Activated CD4-positive, alpha-beta T cell treated with anti-CD3 and anti-CD28 coated beads, Interleukin-2, amount 50 U/mL, for 16 hours (primary cell): ENCODE data around the gene TLCD4.
A peak's percentile ranks its signal among the peaks of the same experiment; 100 is the strongest.
"Not testable (repeated sequence)": the region's sequence is repeated elsewhere in the genome, so short reads cannot be mapped to it uniquely, and the experiment has no call there.

Experiments
- DNase-seq: peaks from one replicate; pipeline ENCODE4 v3.0.0-alpha.2; 2020

TLCD4 gene

DNA sequence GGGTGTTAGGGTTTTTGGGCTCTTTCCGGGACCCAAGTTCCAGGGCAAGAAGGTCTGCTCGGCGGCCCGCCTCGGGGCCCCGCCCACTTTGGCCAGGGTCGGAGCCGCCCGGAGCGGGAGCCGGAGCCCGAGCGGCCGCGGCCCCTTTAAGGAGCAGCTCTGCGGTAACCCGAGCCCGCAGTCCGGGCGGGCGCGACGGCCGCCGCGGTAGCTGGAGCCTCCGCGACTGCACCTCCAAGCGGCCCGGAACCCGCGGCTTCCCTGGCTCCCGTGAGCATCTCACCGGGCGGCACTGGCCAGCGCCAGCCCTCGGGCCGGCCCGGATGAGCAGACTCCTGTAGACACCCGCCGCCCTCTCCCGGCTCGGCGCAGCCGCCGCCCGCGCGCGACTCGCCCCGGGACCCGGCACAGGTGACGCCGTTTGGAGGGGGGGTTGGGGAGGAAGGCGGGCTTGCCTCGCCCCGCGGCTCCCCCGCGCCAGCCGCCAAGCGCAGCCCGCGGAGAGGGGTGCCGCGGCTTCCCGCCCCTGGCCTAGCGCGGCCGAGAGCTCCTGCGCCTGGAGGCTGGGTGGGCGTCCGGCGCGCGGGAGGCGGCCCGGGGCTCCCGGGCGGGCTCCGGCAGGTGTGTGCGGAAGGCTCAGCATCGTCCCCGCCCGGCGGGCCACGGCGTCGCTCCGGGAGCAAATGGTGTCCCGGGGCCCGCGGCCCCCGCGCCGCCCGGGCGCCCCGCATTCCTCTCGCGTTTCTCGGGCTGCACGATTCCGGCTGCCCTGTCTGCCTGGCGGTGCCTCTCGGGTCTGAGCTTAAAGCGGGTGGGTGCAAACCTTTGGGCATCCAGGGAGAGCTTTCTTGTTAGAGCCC, at the start of gene TLCD4:
Gene TLCD4 (plus strand): TSS at position 149 of the 860 bp plus-strand sequence. CDS start 26,547 bp downstream, outside the sequence.
- DNase-seq = no peak

GRCh38 chr1:95067568-95067967, 49.6 kb upstream of the TLCD4 start:
- DNase-seq = no peak

DNA sequence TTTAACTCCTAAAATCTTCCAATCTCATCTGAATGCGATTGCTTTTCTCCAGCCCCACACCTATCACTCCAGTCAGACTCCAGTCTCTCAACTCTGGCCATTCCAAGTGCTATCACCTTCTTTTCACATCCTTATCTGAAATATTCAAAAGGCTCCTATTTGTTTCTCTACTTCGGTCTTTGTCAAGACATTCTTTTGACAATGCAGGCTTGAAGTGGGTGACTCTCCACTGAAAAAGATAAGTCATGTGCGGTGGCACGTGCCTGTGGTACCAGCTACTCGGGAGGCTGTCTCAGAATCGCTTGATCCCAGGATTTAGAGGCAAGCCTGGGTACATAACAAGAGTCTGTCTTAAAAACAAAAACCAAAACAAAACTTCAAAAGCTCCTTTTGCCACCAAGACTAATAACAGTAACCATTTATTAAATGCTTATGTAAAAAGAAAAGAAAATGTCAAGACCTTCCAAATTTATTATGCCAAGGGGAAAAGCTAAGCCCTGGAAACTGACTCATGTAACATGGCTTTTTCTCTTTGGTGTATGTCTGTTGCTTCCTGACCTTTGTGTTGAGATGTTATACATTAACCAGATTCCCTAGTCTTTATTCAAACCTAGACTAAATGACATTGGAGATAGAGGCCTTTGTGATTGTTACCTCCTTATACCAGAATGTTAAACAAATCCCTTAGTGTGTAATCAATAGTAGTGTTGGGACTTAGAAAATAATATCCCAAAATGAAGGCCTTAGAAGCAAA, 48.0 kb upstream of the TLCD4 start:
- DNase-seq = no peak

- DNase-seq = no peak
These were observed 47.5 kb upstream of the TLCD4 start for GRCh38 chr1:95069710-95070093.

DNA sequence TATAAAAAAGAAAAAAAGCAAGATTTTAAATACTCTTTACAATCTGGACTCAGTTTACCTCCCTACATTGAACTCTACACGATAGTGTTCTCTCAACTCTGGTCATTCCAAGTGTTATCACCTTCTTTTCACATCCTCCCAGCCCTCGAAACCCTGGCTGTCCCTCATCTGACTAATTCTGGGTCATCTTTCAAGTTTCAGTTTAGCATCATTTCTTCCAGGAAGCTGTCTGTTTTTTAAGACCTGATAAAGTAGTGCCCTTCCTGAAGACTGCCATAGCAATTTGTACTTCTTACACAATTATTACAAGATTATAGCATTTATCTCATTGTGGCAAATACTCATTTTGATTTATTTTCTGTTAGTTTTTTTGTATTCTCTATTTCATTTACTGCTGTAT, 45.6 kb upstream of the TLCD4 start:
- DNase-seq = peak; percentile 29

DNA sequence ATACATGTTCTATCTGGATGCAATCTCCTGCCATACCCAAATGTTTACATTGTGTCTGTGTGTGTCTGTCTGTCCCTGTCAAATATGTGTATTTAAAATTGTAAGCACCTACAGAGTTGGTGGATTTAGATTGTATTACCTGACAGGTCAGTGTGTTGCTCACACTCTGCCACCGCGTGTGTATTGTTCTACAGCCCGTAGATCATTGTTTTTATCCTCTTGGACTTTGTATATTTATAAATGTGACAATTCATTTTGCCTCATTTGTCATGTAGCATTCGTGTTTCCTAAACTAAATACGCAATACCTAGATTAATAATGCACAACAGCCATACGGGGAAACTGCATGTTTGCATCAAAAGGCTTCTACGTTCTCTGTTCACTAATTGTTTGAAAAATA, 45.0 kb upstream of the TLCD4 start:
- no peak for DNase-seq

GRCh38 chr1:95072532-95073419, 44.4 kb upstream of the TLCD4 start, which contains the start of gene ALG14:
Gene ALG14, minus strand, starts transcription at chr1:95072951. Its CDS starts 53 bp downstream, at chr1:95072898.
- DNase-seq = peak; percentile 92

DNA sequence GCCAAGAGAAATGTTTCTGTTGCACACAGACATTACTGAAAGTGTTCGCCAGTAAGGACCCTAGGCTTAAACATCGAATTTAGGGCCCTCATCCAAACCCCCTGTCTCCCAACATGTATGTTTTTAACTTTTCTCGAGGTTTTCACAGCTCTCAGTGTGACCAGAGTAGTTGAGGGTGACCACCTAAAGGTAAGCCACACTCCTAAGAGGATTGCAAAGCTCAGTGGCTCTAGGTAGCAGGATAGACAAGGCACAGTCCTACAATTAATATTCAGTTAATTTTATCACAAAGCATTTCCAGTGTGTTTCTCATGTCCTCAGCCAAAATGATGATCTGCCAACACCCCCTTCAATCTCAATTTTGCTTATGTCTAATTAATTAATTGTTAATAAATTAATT, 43.7 kb upstream of the TLCD4 start:
- DNase-seq = no peak

DNA sequence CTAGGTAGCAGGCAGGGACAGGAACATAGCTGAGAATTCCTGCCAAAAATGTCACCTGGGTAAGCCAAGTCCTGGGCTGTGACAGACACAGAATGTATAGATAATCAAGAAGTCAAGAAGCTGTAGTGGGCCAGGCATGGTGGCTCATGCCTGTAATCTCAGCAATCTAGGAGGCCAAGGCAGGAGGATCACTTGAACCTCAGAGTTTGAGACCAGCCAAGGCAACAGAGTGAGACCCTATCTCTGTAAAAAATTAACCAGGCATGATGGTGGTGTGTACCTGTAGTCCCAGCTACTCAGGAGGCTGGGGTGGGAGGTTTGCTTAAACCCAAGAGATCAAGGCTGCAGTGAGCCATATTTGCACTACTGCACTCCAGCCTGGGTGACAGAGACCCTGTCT, 41.1 kb upstream of the TLCD4 start:
- no peak for DNase-seq

DNA sequence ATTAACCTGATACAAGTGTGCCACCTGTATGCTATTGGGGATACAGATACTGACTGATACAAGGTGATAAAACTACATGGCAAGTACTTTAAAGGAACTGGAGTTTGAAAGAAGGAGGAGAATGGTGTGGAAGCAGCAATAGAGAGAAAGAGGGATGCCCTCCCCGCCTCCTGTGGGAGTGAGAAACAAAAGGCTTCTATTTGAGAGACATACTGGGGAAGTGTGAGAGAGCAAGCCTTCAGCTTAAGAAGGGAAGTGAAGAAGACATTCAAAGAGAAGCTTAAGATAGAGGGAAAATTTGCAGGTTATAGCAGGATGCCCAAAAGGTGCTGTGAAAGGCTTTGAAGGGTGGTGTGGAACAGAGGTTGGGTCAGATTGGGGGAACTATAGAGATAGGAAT, 36.7 kb upstream of the TLCD4 start:
- no peak for DNase-seq

GRCh38 chr1:95080879-95081278, 36.3 kb upstream of the TLCD4 start:
- no peak for DNase-seq

DNA sequence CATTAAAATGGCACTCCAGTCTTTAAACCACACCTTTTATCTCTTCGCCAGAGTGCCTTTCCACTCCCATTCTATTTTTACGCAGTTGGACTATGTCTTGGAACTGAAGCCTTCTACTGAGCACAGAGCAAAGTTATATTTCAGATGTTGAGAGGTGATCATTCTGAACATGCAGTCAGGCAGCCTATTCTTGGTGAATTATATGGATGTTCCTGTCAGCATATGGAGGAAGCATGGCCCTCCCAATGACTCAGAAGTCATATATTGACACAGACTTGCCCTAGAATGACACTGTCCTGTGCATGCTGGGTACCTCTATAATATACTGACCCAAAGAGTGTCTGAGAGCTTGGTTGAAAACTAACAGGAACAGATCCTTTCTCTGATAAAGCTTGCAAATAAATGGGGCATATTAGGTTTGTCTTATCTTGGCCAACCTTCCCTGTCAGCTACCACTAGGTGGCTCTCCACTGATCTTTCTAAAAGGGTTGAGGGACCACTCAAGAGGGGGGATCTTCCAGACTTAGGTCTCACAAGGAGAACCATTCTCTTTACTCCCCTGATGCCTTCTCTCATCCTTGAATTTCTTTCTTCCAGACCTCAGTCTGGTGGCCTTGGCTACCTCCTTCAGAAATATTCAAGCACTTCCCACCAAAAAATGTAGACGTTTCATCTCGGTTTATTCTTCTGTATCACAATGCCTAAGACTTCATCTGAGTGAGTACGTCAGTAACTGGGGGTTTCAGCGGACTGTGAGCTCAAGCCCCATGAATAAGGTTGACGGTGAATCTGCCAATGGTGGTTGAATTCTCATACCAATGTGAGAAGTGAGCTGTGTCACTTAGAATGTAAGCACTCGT, 32.6 kb upstream of the TLCD4 start:
- DNase-seq = peak; percentile 23

GRCh38 chr1:95085376-95085775, 31.8 kb upstream of the TLCD4 start:
- no peak for DNase-seq

DNA sequence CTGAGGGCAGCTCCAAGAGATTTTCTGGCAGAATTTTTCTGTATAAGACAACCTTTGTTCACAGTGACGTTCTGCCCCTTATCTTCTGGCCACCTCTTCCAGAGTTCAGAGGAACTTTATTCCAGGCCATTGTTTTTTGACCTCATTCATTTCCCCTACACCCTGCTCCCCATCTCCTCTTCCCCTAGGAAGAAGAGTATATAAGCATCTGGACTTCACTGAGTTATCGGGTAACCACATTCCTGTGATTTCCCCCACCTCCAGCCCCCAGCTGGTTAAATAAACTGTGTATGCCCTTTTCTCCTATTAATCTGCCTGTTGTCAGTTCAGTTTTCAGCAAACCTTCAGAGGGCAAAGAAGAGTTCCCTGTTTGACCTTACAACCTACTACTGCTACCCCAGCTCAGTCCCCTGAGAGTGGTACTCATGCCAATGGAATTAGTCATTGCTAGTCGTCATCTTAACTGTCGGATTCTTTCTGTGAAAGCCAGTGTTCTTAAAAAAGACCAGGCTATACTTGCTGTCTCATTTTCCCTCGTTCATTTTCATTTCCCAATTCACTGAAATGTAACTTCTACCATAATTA, 30.1 kb upstream of the TLCD4 start:
- DNase-seq = no peak

DNA sequence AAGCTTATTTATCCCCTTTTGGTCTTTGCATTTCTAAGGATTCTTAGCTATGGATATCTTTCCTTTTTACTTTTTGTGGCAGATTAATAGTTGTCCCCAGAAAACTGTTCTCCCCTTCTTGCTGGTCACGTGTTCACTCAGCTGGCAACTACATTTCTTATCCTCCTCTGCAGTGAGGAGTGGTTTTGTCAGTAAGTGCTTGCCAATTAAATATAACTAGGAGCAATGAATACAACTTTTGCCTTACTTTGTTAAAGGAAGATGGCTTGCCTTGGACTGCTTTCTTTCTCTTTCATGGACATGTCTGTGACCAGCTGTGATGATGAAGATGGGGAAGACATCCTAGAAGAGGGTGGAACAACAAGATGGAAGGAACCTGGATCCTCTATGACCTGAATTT, 28.9 kb upstream of the TLCD4 start:
- no peak for DNase-seq

- DNase-seq = no peak
These were observed 27.4 kb upstream of the TLCD4 start for GRCh38 chr1:95089650-95090287.

DNA sequence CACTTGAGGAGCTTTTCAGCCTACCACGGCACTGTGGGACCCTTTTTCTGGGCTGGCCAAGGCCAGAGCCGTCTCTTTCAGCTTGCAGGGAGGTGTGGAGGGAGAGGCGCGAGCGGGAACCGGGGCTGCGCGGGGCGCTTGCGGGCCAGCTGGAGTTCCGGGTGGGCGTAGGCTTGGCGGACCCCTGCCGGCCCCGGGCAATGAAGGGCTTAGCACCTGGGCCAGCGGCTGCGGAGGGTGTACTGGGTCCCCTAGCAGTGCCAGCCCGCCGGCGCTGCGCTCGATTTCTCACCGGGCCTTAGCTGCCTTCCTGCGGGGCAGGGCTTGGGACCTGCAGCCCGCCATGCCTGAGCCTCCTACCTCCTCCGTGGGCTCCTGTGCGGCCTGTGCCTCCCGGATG, 25.9 kb upstream of the TLCD4 start:
- not testable (repeated sequence) for DNase-seq

- not testable (repeated sequence) for DNase-seq
These were observed 24.3 kb upstream of the TLCD4 start for GRCh38 chr1:95092891-95093290.

DNA sequence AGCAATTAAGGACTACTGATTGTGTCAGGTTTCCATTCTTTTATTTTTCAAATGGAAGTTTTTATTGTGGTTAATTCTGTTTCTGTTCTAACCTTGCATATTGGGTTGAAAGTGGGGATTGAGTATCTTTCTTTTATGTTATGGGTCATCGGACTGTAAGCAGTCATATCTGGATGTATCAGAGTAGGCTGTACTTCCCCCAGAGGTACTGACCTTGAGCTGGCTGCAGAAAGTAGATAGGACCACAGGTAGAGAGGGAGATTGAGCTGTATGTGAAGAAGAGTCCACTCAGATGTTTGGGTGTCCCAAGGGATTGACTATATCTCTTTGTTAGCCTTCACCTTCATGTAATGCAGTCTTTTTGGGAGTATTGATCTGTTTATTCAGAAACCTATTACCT, 23.9 kb upstream of the TLCD4 start:
- DNase-seq = no peak

- no peak for DNase-seq
These were observed 22.2 kb upstream of the TLCD4 start for GRCh38 chr1:95094923-95095322.

DNA sequence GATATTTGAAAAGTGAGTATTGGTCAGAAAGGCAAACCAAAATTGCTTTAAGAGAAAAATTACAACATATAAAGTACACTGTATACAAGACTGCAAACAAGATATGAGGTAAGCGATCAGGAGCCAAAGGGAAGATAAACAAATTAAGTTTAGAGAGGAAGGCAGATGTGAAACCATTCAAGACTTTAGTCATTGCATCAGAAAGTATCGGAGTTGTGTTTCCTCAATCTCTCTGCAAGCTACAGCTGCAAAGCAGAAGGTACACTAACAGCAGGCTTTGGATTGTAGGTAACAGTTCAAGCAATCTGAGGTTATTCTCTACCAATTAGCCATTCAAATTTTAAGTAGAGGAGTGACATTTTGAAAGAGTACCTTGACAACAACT, 21.3 kb upstream of the TLCD4 start:
- DNase-seq = no peak
